ENCODE results near the gene ADIPOR2.

DNA sequence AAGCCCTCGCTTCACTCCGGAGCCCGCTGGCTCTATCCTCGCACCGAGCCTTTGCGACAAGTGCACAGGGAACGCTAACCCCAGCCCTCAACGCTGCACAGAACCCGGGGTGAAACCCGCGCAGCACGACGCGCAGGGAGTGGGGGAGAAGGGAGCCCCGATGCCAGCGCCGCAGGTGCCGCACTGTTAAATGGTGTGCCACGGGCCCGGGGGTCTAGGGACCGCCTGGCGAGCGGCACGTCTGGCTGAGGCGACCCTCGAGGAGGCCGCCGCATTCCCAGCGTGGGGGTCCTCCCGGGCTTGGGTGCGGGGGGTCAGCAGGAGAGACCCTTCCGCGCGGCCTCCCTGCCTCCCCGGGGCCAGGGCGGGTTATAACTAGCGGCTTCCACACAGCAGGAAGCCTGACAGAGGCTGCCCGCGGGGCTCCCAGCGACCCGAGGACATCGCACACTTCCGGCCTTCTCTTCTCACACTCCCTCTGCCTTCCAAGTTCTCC lies 105.7 kb downstream of the ADIPOR2 start:
- TF ChIP-seq CTCF (IDR thresholded peaks at IDR 0.05; ENCODE audit: low read length) (no peak), EZH2 (IDR thresholded peaks at IDR 0.05; ENCODE audit: borderline replicate concordance, low read length) (no peak)

All from OCI-LY1 (cell line).